Activated CD4-positive, alpha-beta T cell treated with anti-CD3 and anti-CD28 coated beads, Interleukin-10, Interleukin-2, amounts not matched to agents 100 ng/mL and 50 ng/mL, durations not matched to agents 16 hours and 8 hours (primary cell): ENCODE results near the gene SLC8A1.

Experiments
- DNase-seq: peaks from one replicate; pipeline ENCODE4 v3.0.0-alpha.2; 2020

The SLC8A1 gene

GRCh38 chr2:40260437-40260836 is 191.5 kb downstream of the SLC8A1 start:
- DNase-seq, result no peak

- DNase-seq, result no peak
These were observed 192.0 kb downstream of the SLC8A1 start for GRCh38 chr2:40259900-40260299.

GRCh38 chr2:40258135-40258457 is 193.8 kb downstream of the SLC8A1 start:
- no peak for DNase-seq

GRCh38 chr2:40257340-40258134 is 194.4 kb downstream of the SLC8A1 start:
- DNase-seq, result no peak

- no peak for DNase-seq
These were observed 195.2 kb downstream of the SLC8A1 start for GRCh38 chr2:40256649-40257048.

GRCh38 chr2:40256008-40256407 is 195.9 kb downstream of the SLC8A1 start:
- no peak for DNase-seq

GRCh38 chr2:40255103-40255502 is 196.8 kb downstream of the SLC8A1 start:
- DNase-seq, result no peak

- DNase-seq, result no peak
These were observed 197.3 kb downstream of the SLC8A1 start for GRCh38 chr2:40254611-40255010.

GRCh38 chr2:40251137-40251536 is 200.8 kb downstream of the SLC8A1 start:
- no peak for DNase-seq

GRCh38 chr2:40249577-40249976 is 202.3 kb downstream of the SLC8A1 start:
- no peak for DNase-seq

- DNase-seq, result no peak
These were observed 203.6 kb downstream of the SLC8A1 start for GRCh38 chr2:40248294-40248693.

GRCh38 chr2:40244675-40245074 is 207.2 kb downstream of the SLC8A1 start:
- DNase-seq, result peak; percentile 12

GRCh38 chr2:40244251-40244650 is 207.6 kb downstream of the SLC8A1 start:
- DNase-seq, result no peak

- DNase-seq, result no peak
These were observed 208.2 kb downstream of the SLC8A1 start for GRCh38 chr2:40243581-40244187.

GRCh38 chr2:40242315-40242714 is 209.6 kb downstream of the SLC8A1 start:
- no peak for DNase-seq

GRCh38 chr2:40240070-40240469 is 211.8 kb downstream of the SLC8A1 start:
- DNase-seq, result no peak

GRCh38 chr2:40230707-40231432 is 221.0 kb downstream of the SLC8A1 start:
- DNase-seq, result no peak

GRCh38 chr2:40230186-40230585 is 221.7 kb downstream of the SLC8A1 start:
- DNase-seq, result no peak

GRCh38 chr2:40228310-40228709 is 223.6 kb downstream of the SLC8A1 start:
- DNase-seq, result no peak

- DNase-seq, result no peak
These were observed 224.7 kb downstream of the SLC8A1 start for GRCh38 chr2:40227210-40227609.

- no peak for DNase-seq
These were observed 225.3 kb downstream of the SLC8A1 start for GRCh38 chr2:40226637-40227036.

GRCh38 chr2:40225670-40226210 is 226.2 kb downstream of the SLC8A1 start:
- DNase-seq, result no peak

GRCh38 chr2:40224318-40224717 is 227.6 kb downstream of the SLC8A1 start:
- no peak for DNase-seq
